Panc1 (cell line): Measurements from ENCODE around the gene WIZ. TPM values are rescaled to one million over a fixed set of nuclear protein-coding genes. Genes with fewer than 3 reads are reported as not detected.
A peak's percentile ranks its signal among the peaks of the same experiment; 100 is the strongest.

ENCODE experiments used
- ATAC-seq: fragments of 200-7000 bp; cut with Tn5 transposase; 2 replicates; pipeline ENCODE4 v1.9.1; 2020; ENCODE audit warnings: mild to moderate bottlenecking, moderate library complexity
- BruUV-seq: library from RNA; stranded (reverse); fragments of 400-500 nt; replicated peaks from 2 replicates; lab custom pipeline; 2021; lab: Mats Ljungman, UMichigan
- CTCF ChIA-PET: fragments of 300-600 bp; sonication (Branson Sonifier 250); formaldehyde crosslinking; loops from one replicate; lab custom pipeline; 2022; ENCODE audit warnings: antibody characterized with exemption; lab: Charles Lee
- POLR2A ChIA-PET: fragments of 300-600 bp; sonication (Branson Sonifier 250); formaldehyde crosslinking; loops from one replicate; lab custom pipeline; 2022; ENCODE audit warnings: antibody characterized with exemption; lab: Charles Lee
- DNase-seq: peaks from one replicate; pipeline ENCODE4 v3.0.0-alpha.2; 2010; ENCODE audit warnings: low read depth, low spot score
- H3K27ac ChIP-seq: 2 replicates; pipeline ENCODE4 v1.5.1; 2011; ENCODE audit warnings: mild to moderate bottlenecking, low read length, inconsistent platforms
- H3K27me3 ChIP-seq: fragments of 200-500 bp; sonication (Bioruptor generic); 2 replicates; pipeline ENCODE4 v1.6.0; 2014; ENCODE audit warnings: low read length, inconsistent platforms; ENCODE audit not compliant: control insufficient read depth, insufficient read depth
- H3K36me3 ChIP-seq: fragments of 200-500 bp; sonication (Bioruptor generic); 2 replicates; pipeline ENCODE4 v1.5.1; 2014; ENCODE audit warnings: inconsistent platforms, mild to moderate bottlenecking, low read length, moderate library complexity; ENCODE audit not compliant: control insufficient read depth, insufficient read depth
- H3K4me1 ChIP-seq: 2 replicates; pipeline ENCODE4 v1.5.1; 2011; ENCODE audit warnings: inconsistent platforms, mild to moderate bottlenecking, low read length, moderate library complexity; ENCODE audit not compliant: control insufficient read depth, insufficient read depth
- H3K4me3 ChIP-seq, 2 experiments: 2 replicates each; pipeline ENCODE4 v1.5.1; 2011 to 2012; ENCODE audit warnings: low read depth in 2 of 2, low read length in 2 of 2, mild to moderate bottlenecking in 2 of 2, inconsistent platforms in 1 of 2, moderate library complexity in 1 of 2
- H3K9me3 ChIP-seq: fragments of 200-500 bp; sonication (Bioruptor generic); 2 replicates; pipeline ENCODE4 v1.5.1; 2014; ENCODE audit warnings: low read depth, mild to moderate bottlenecking, inconsistent platforms, low read length, moderate library complexity; ENCODE audit not compliant: control insufficient read depth, insufficient read depth
- POLR2AphosphoS5 ChIP-seq: IDR thresholded peaks from 2 replicates; pipeline ENCODE4 v1.6.1; 2012; ENCODE audit warnings: mild to moderate bottlenecking, low read depth, low read length, moderate library complexity
- SIN3A ChIP-seq: IDR thresholded peaks from 2 replicates; pipeline ENCODE4 v1.6.1; 2012; ENCODE audit warnings: low read depth, mild to moderate bottlenecking, low read length, moderate library complexity, borderline replicate concordance; ENCODE audit not compliant: insufficient read depth
- TCF7L2 ChIP-seq: IDR thresholded peaks from 2 replicates; pipeline ENCODE4 v1.6.1; 2011; ENCODE audit warnings: mild to moderate bottlenecking, low read depth, low read length, inconsistent platforms
- in situ Hi-C: cut with HindIII; loops from 2 replicates; pipeline ENCODE4 v1.10.0; 2016; ENCODE audit warnings: low sequenced_read_pairs, low pct_unique_long_range_greater_than_20kb
- intact Hi-C: fragments of 100-400 bp; cut with micrococcal nuclease; formaldehyde crosslinking; loops from one replicate; pipeline ENCODE4 v1.10.0; 2022; ENCODE audit not compliant: unreplicated experiment
- total RNA-seq: library from RNA; stranded (reverse); gene quantifications from one replicate; pipeline ENCODE4 v1.2.1, GENCODE V29; 2021; ENCODE audit not compliant: unreplicated experiment
- TF ChIP-seq, protein P1 (sequence below): fragments of 450-650 bp; IDR thresholded peaks from 2 replicates; pipeline ENCODE4 v1.5.1; 2017; ENCODE audit warnings: mild to moderate bottlenecking
- TF ChIP-seq, protein P2 (sequence below), 2 experiments: IDR thresholded peaks; 2 replicates each; pipeline ENCODE4 v1.6.1; 2011 to 2012; ENCODE audit warnings: low read depth in 2 of 2, control low read depth in 1 of 2, low read length in 1 of 2, mild to moderate bottlenecking in 1 of 2, moderate library complexity in 1 of 2; ENCODE audit not compliant: insufficient read depth in 1 of 2

WIZ gene
- total RNA-seq, 1 experiment from 2014 or later, result 41.9 TPM

DNA sequence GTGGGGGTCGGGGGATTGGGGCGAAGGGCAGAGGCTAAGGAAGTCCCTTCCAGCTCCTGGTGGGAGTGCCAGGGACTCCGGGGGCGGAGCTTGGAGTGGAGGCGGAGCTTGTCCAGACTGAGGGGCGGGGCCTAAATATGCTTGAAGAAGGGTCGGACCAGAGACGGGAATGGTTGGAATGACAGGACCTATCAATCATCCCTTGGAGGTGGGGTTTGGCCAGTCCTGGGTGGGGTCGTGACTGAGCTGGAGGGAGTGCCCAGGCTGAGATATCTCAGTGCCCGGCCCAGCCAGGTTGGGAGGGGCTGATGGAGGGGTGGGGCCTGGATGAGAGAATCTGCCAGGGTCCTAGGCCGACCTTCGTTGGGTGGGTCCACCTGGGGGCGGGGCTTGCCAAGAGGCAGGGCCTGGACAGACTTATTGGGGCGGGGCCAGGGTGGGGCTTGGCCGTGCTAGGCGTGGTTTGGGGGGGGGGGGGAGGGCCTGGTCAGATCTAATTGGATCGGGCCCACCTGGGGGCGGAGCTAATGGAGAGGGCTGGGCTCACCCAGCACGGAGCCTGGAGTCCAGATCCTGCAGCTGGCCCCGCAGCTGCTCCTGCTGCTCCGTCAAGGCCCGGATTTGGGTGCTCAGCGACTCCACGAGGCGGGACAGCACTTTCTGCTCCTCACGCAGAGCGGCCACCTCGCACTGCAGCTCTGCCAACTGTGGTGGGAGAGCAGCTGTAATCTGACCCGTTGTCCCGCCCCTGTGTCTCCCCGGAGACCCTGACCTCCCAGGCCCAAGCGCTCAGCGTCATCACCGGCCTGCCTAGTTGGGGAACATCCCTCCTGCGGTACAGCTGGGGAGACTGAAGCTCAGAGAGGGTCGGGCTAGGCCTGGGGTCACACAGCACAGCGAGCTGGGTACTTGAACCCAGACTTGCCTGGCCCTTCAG lies 2.6 kb upstream of the WIZ start:
- intact Hi-C loops, result no loop called here
- ChIA-PET CTCF (interaction anchor here (0.6 to 0.7 kb wide), 2 partner anchors 99 to 103 kb away, joined by 3 read pairs; no protein-coding TSS in a partner anchor), POLR2A (no interaction called here)
- DNase-seq (no peak), ATAC-seq (peak; percentile 36)
- TF ChIP-seq SIN3A (no peak), POLR2AphosphoS5 (no peak), TCF7L2 (no peak)
- TF ChIP-seq, protein P1, sequence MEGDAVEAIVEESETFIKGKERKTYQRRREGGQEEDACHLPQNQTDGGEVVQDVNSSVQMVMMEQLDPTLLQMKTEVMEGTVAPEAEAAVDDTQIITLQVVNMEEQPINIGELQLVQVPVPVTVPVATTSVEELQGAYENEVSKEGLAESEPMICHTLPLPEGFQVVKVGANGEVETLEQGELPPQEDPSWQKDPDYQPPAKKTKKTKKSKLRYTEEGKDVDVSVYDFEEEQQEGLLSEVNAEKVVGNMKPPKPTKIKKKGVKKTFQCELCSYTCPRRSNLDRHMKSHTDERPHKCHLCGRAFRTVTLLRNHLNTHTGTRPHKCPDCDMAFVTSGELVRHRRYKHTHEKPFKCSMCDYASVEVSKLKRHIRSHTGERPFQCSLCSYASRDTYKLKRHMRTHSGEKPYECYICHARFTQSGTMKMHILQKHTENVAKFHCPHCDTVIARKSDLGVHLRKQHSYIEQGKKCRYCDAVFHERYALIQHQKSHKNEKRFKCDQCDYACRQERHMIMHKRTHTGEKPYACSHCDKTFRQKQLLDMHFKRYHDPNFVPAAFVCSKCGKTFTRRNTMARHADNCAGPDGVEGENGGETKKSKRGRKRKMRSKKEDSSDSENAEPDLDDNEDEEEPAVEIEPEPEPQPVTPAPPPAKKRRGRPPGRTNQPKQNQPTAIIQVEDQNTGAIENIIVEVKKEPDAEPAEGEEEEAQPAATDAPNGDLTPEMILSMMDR, result no peak
- TF ChIP-seq, protein P2, sequence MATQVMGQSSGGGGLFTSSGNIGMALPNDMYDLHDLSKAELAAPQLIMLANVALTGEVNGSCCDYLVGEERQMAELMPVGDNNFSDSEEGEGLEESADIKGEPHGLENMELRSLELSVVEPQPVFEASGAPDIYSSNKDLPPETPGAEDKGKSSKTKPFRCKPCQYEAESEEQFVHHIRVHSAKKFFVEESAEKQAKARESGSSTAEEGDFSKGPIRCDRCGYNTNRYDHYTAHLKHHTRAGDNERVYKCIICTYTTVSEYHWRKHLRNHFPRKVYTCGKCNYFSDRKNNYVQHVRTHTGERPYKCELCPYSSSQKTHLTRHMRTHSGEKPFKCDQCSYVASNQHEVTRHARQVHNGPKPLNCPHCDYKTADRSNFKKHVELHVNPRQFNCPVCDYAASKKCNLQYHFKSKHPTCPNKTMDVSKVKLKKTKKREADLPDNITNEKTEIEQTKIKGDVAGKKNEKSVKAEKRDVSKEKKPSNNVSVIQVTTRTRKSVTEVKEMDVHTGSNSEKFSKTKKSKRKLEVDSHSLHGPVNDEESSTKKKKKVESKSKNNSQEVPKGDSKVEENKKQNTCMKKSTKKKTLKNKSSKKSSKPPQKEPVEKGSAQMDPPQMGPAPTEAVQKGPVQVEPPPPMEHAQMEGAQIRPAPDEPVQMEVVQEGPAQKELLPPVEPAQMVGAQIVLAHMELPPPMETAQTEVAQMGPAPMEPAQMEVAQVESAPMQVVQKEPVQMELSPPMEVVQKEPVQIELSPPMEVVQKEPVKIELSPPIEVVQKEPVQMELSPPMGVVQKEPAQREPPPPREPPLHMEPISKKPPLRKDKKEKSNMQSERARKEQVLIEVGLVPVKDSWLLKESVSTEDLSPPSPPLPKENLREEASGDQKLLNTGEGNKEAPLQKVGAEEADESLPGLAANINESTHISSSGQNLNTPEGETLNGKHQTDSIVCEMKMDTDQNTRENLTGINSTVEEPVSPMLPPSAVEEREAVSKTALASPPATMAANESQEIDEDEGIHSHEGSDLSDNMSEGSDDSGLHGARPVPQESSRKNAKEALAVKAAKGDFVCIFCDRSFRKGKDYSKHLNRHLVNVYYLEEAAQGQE (IDR thresholded peaks at IDR 0.05; ENCODE audit: insufficient read depth in 1 of 2, low read depth in 2 of 2, low read length in 1 of 2), result no peak
- Histone ChIP-seq H3K4me3 (no peak overlapping the region; a peak in 1 of 4 replicates), H3K36me3 (no peaks in the 10 kb centered on the region), H3K27ac (no peak overlapping the region), H3K4me1 (no peaks in the 10 kb centered on the region; the same call in 1 of the 2 replicates), H3K9me3 (no peaks in the 10 kb centered on the region), H3K27me3 (no peaks in the 10 kb centered on the region)
- BruUV-seq, result no TSS peak
- in situ Hi-C loops, result no loop called here

DNA sequence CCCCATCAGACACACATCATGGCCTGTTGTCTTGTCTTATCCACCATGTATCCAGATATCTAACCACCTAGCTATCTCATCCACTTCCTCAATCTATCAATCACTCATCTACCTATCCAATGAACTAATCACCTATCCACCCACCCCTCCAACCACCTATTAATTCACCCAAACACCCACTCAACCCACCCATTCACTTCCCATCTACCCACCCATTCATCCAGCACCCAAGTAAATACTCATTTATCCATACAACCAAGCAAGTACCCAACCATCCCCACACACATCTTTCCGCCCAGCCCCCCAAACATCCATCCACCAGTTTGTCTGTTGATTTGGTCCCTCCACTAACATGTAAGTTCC lies 753 bp upstream of the WIZ start:
- H3K27ac ChIP-seq, result no peak overlapping the region
- no peak overlapping the region; a peak in 1 of 4 replicates for H3K4me3 ChIP-seq
- in situ Hi-C loops (no loop called here), intact Hi-C loops (no loop called here)
- ChIA-PET POLR2A (interaction anchor here (0.6 kb wide), 1 partner anchor 1002 kb away, joined by 15 read pairs; no protein-coding TSS in a partner anchor), CTCF (no interaction called here)
- no peaks in the 10 kb centered on the region for H3K36me3 ChIP-seq
- TF ChIP-seq TCF7L2, result no peak
- TF ChIP-seq, protein P1, result no peak
- TF ChIP-seq, protein P2 (IDR thresholded peaks at IDR 0.05; ENCODE audit: insufficient read depth in 1 of 2, low read depth in 2 of 2, low read length in 1 of 2), result no peak
- no peak for TF ChIP-seq POLR2AphosphoS5
- TF ChIP-seq SIN3A, result no peak
- H3K4me1 ChIP-seq, result no peaks in the 10 kb centered on the region; the same call in 1 of the 2 replicates
- no peak for DNase-seq
- no peaks in the 10 kb centered on the region for H3K27me3 ChIP-seq
- H3K9me3 ChIP-seq, result no peaks in the 10 kb centered on the region
- no TSS peak for BruUV-seq
- ATAC-seq, result no peak
